ENCODE measurements around the gene GALNT13. TPM values are rescaled to one million over a fixed set of nuclear protein-coding genes. Genes with fewer than 3 reads are reported as not detected.

GALNT13 gene
- total and polyA plus RNA-seq, 10 of the 15 experiments (the other 5 are each of a cell fraction or from before 2014, with no cell fraction given): 0.04 TPM; not detected in 9

- Histone ChIP-seq H2AFZ (ENCODE audit: control insufficient read depth, low read depth, low read length) (no peak overlapping the region), H3K9me3 (replicated peaks; ENCODE audit: control insufficient read depth, insufficient read depth, low read length) (no peaks in the 10 kb centered on the region), H3K4me1 (ENCODE audit: control insufficient read depth, insufficient read depth, low read length) (no peaks in the 10 kb centered on the region), H3K4me2 (ENCODE audit: control insufficient read depth, insufficient read depth) (no peak overlapping the region), H4K20me1 (ENCODE audit: control insufficient read depth, insufficient read depth) (no peaks in the 10 kb centered on the region), H3K36me3 (ENCODE audit: control insufficient read depth in 2 of 2, insufficient read depth in 2 of 2, low read length in 1 of 2) (no peaks in the 10 kb centered on the region), H3K79me2 (ENCODE audit: control insufficient read depth, insufficient read depth, low read length) (no peaks in the 10 kb centered on the region), H3K27ac (ENCODE audit: control insufficient read depth, insufficient read depth) (no peak overlapping the region), H3K4me3 (no peak overlapping the region), H3K9ac (ENCODE audit: control insufficient read depth, insufficient read depth, low read length) (no peak overlapping the region), H3K27me3 (replicated peaks in 1 of 2; ENCODE audit: control insufficient read depth in 2 of 2, insufficient read depth in 2 of 2, low read length in 1 of 2) (no peaks in the 10 kb centered on the region)
- TF ChIP-seq CHD4 (IDR thresholded peaks at IDR 0.05): no peak
- ChIA-PET POLR2A (no interaction called here), SMC1A (ENCODE audit: uncharacterized antibody, unreplicated experiment) (interaction anchor here (0.6 to 0.9 kb wide), 2 partner anchors 24 to 171 kb away, joined by 3 to 6 read pairs; no protein-coding TSS in a partner anchor), RAD21 (ENCODE audit: unreplicated experiment) (no interaction called here), CTCF (no interaction called here)
- in situ Hi-C loops (cut with MboI): no loop called here
- BruUV-seq (replicated peaks): no TSS peak
- no peak for ATAC-seq
- intact Hi-C loops (cut with micrococcal nuclease; ENCODE audit: unreplicated experiment): no loop called here
- no peak for FAIRE-seq
- DNase-seq (ENCODE audit: low read depth, low spot score): no peak
- WGBS (ENCODE audit: insufficient coverage, insufficient replicate concordance, low lambda C conversion rate, missing lambda C conversion rate): 26% methylated on average over 2 of the region's 2 CpGs
Observed at GRCh38 chr2:154361276-154361675, 489.6 kb downstream of the GALNT13 start.

GRCh38 chr2:154368153-154368552 lies 496.4 kb downstream of the GALNT13 start:
- no TSS peak for BruUV-seq (replicated peaks)
- POLR2A ChIA-PET: no interaction called here
- intact Hi-C loops (cut with micrococcal nuclease; ENCODE audit: unreplicated experiment): no loop called here

More at GRCh38 chr2:154368153-154368552, 496.4 kb downstream of the GALNT13 start:
- RAD21 ChIA-PET (ENCODE audit: unreplicated experiment): no interaction called here
- Histone ChIP-seq H2AFZ (ENCODE audit: control insufficient read depth, low read depth, low read length) (no peak overlapping the region), H3K9me3 (replicated peaks; ENCODE audit: control insufficient read depth, insufficient read depth, low read length) (no peaks in the 10 kb centered on the region), H3K27me3 (replicated peaks in 1 of 2; ENCODE audit: control insufficient read depth in 2 of 2, insufficient read depth in 2 of 2, low read length in 1 of 2) (no peaks in the 10 kb centered on the region; a peak in 1 of 4 replicates), H3K79me2 (ENCODE audit: control insufficient read depth, insufficient read depth, low read length) (no peaks in the 10 kb centered on the region), H3K9ac (ENCODE audit: control insufficient read depth, insufficient read depth, low read length) (no peak overlapping the region), H3K27ac (ENCODE audit: control insufficient read depth, insufficient read depth) (no peak overlapping the region), H3K4me1 (ENCODE audit: control insufficient read depth, insufficient read depth, low read length) (no peaks in the 10 kb centered on the region), H3K4me2 (ENCODE audit: control insufficient read depth, insufficient read depth) (no peak overlapping the region), H4K20me1 (ENCODE audit: control insufficient read depth, insufficient read depth) (no peaks in the 10 kb centered on the region), H3K36me3 (ENCODE audit: control insufficient read depth in 2 of 2, insufficient read depth in 2 of 2, low read length in 1 of 2) (no peaks in the 10 kb centered on the region), H3K4me3 (no peak overlapping the region)
- SMC1A ChIA-PET (ENCODE audit: uncharacterized antibody, unreplicated experiment): no interaction called here
- WGBS (ENCODE audit: insufficient coverage, insufficient replicate concordance, low lambda C conversion rate, missing lambda C conversion rate): 3% methylated on average over 2 of the region's 2 CpGs
- TF ChIP-seq CBX5 (IDR thresholded peaks at IDR 0.05; ENCODE audit: low read depth) (no peak), TAF1 (IDR thresholded peaks at IDR 0.05; ENCODE audit: borderline replicate concordance, low read depth, low read length) (no peak)
- CTCF ChIA-PET: no interaction called here
- FAIRE-seq: no peak
- DNase-seq (ENCODE audit: low read depth, low spot score): no peak
- in situ Hi-C loops (cut with MboI): no loop called here
- ATAC-seq: no peak

All from GM12878 (cell line).